Stimulated activated CD8-positive, alpha-beta memory T cell treated with anti-CD3 and anti-CD28 coated beads, Interleukin-15, amount 100 ng/mL, for 4 hours (primary cell): Measurements from ENCODE around the gene DHH.

Experiments
- DNase-seq, 2 donors: peaks; one replicate each; pipeline ENCODE4 v3.0.0-alpha.2; 2020; ENCODE audit warnings: low read depth in 2 of 2

Gene DHH

DNA sequence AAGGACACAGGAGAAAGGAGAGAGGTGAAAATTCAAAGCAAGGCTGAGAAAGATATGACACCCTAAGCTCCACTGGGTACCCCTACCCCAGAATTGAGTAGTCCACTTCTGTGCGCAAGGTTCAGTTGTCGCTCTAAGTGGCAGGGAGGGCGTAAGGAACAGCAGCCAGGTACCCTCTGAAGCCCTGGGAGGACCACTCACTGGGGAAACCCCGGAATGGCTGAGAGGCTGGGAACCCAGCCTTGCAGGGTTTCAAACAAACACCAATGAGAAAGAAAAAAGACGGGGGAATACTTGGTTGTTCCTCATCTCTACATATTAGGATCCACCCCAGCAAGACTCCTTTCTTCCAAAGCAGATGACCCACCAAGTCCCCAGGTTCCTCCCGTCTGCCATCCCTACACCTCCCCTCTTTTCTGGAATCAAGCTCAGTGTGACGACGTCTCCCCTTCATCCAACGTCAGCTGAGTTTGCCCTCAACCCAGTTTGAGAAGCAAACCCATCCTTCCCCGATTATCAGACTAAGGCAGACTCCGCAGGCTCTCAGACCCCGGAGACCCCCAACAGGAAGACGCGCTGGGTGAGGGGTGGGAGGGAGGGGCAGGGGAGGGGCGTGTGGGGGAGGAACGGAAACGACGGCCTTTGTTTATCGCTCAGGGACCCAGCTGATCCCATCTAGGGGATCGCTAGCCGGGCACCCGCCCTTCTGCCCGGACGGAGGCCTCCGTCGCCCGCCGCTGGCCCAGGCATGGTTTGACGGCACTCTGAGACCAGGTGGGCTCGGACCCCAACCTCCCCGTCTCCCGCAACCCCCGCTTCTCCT, 15.3 kb upstream of the DHH start:
- no peak for DNase-seq

DNA sequence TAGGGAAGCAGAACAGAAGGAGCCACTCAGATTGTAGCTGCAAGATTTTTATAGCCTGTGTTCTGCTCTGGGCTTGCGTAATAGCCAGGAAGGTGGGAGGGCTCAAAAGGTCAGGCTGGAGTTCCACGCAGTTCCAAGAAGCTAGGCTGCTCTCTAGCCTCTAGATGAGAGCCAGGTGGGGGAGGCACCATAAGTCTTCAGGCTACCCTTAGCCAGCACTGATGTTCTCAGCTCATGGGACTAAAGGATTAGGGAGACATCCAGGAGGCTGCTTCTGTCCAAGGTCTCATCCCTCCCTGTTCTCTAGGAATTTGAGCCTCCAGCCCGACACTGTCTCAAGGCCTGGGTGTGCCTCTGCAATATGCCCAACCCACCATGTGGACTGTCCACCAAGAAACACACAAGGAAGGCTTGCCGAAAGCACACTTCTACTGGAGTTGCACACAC, 14.4 kb upstream of the DHH start:
- DNase-seq = no peak

DNA sequence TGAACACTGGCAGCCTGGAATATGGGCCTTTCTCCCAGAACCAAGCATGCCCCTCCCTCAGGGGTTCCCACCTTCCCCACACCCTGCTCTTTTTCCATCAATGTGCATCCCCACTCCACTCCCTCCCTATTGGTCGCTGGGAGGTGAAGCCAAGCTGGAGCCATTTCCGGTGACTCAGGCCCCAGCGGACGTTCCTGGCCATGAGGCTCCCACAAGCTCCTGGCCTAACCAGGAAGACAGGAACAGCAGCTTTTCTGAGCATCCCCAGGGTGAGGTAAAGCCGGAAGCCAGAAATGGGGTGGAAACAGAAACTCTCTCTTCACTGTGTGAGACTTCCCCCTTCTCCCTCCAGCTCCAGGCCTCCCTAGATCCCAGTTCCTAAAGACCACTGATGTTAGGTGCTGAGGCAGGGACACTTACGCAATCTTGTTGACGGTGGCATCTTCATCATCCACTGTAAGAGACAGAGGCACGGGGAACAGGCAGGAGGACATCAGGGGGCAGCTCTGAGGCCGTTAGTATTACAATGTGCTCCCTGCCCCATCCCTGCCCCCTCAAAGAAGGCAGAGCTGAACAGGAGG, 11.0 kb upstream of the DHH start:
- no peak for DNase-seq

DNA sequence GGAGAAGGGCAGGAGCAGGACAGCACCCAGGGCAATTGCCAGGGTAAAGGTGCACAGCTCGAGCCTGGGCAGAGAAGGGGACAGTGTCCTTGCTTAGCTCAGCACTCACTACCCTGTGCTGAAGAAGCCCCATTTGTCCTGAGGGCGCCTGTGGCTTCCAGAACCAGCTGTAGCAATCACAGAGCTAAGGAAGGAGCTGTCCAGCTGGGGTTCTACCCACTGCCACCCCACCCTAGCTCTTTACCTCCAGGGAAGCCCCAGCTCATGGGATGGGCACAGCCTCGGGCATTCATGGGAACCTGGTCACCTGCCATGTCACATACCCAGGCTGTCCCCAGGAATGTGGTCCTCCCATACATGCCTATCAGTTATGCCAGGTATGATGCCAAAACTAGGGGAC, 10.2 kb upstream of the DHH start:
- no peak for DNase-seq

DNA sequence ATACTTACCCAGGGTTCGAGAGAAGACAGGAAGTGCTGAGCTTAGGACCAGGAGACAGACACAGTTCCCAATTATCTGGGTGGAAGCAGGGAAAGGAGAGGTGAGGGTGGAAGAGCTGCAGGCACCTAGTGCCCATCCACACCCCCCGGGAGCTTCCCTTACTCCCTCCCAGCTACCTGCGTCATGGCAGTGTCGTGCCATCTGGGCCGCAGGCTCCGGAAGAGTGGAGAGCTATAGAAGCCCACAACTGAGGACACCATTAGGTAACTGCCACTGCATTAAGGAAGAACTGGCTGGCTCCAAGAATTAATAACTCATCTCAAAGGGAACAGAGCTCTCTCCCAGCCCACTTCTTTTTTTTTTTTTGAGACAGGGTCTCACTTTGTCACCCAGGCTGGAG, 5.8 kb upstream of the DHH start:
- DNase-seq = no peak

DNA sequence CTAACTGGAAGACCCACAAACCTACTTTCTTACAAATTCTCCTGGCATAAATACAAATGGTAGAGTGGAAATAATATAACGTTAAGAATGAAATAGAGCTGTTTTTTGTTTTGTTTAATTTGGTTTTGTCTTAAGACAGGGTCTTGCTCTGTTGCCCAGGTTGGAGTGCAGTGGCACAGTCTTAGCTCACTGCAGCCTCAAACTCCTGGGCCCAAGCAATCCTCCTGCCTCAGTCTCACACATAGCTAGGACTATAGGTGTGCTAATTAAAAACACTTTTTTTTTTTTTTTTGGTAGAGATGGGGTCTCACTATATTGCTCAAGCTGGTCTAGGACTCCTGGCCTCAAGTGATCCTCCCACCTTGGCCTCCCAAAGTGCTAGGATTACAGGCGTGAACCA, 4.1 kb upstream of the DHH start:
- DNase-seq = no peak

DNA sequence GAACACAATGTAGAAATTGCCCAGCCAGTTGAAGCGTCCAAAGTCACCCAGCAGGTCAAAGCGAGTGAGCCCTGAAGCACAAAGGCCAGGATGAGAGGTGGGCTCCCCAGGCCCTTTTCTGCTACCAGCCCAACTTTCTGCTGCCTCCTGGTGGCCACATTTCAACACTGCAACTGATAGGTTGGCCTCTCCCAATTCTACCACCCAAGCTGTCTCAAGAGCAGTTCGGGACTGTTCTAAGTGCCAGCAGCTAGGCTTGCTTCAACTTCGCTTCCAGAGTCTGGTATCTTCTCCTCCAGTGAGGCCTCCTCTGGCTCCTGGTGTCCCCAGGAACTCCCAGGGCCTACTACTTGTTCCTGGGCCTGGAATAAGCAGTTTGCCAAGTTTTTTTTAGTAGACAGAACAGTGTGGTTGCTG, 3.4 kb upstream of the DHH start:
- peak in 1 of 2 donors; percentile 27 for DNase-seq

DNA sequence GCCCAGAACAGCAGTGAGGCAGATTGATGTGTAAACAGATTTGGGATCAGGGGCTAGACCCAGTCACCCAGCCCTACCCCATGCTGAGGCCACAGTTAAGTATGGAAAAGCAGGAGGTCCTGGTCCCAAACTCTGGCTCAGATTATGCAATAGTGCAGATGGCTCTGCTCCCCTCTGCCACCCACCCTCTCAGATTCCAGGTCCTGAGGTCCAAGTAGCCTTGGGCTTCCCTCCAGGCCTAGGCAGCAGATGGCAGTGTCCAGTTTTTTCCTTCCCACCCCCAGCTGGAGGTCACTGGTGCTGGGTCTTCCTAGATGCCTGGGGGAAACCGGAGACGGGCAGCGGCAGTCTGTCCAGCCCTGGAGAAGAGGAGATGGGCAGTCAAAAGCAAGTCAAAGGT, 2.8 kb upstream of the DHH start:
- no peak for DNase-seq

DNA sequence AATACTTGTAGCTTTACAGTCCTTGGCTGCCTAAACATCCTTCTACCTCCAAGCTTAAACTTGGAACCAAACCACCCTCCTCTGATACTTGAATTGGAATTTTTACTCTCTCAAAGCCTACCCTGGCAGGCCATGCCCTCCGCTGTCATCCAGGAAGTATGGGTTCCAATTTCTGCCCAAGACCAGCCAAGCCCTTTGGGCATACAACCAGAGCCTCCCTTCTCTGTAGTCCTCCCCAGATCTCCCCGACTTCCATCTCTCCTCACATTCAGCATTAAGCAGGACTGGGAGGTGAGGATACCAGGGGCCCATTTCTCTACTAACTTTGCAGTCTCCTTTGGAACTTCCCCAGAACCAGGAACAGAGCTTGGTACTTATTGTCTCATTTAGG, 369 bp upstream of the DHH start:
- no peak for DNase-seq

DNA sequence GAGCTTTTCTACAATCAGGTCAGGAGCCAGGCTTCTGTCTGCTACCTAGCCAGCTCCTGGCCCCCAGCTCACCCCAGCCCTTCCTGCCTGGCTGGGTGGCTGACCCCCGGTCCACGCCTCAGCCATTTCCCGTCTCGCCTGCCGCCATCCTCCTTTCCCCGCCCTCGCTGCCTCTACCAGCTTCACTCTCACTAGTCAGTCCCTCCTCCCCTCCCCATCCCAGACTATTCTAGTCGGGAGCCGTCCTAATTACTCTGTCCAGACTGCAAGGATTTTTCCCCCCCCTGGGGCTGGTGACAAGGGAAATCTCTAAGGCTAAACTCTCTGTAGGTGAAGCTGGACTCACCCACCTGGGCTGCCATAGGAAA, 825 bp downstream of the DHH start:
- DNase-seq = no peak

DNA sequence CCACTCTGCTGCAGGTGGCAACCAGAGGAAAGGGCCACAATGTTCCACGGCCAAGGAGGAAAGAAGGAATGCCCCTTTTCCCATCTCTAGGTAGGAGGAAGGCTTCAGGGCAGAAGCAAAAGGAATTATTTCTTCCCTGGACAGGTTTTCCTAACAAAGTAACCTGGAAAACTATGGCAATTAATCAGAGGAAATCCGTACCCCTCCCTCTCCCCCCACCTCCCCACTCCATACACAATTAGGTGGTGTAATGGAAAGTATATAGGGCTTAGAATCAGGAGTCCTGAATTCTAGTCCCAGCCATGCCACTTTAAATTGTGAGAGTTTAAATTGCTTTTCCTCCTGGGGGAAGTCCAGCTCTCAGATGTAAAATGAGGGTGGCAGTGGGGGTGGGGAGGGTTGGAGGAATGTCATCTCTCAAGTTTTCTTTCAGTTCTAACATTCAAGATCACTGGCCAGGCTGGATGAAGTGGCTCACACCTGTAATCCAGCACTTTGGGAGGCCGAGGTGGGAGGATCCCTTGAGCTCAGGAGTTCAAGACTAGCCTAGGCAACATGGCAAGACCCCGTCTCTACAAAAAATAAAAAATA, 1.7 kb downstream of the DHH start:
- no peak for DNase-seq

DNA sequence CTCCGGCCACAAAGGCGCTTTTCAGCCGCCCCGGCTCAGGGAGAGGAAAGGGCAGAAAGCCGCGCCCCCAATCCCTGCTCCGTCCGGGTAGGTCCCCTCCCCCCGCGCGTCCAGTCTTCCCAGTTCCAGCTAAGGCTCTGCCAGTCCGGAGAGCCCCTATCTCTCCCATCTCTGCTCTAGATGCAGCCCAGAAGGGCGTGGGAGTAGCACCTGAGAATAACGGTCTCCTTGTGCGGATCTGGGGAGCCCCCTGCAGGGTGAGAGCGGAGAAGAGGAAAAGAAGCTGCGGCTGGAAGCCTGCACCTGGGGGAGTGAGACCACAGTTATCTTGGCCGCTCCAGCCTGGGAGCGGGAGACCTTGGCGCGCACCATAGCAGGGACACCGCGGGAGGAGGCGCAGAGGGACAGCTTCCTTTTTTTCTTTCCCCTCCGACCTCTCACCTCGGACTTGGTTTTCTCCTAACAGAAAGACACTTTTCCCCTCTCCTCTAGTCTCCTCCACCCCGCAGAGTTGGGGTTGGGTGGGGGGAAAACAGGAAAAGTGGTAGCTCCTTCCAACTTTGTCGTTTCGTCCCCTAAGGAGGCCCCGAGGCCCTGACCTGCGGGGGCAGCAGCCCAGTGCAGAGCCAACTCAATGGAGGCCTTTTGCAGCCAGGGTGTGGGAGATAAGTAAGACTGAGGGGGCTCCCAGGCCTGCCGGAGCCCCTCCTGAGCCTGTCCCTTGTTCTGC, 2.4 kb downstream of the DHH start:
- peak; percentile 25 to 43 for DNase-seq

DNA sequence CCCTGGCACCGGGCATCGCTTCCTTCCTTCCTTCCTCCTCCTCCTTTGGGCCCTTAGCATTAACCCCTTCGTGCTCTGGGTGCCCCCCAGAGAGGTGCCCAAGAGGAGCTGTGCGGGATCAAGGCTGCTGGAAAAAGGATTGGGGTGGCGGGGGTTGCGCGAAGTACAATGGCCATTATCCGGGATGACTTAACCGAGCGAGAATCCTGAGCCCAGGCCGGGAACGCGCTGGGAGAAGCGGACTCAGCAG, 2.8 kb downstream of the DHH start:
- no peak for DNase-seq

DNA sequence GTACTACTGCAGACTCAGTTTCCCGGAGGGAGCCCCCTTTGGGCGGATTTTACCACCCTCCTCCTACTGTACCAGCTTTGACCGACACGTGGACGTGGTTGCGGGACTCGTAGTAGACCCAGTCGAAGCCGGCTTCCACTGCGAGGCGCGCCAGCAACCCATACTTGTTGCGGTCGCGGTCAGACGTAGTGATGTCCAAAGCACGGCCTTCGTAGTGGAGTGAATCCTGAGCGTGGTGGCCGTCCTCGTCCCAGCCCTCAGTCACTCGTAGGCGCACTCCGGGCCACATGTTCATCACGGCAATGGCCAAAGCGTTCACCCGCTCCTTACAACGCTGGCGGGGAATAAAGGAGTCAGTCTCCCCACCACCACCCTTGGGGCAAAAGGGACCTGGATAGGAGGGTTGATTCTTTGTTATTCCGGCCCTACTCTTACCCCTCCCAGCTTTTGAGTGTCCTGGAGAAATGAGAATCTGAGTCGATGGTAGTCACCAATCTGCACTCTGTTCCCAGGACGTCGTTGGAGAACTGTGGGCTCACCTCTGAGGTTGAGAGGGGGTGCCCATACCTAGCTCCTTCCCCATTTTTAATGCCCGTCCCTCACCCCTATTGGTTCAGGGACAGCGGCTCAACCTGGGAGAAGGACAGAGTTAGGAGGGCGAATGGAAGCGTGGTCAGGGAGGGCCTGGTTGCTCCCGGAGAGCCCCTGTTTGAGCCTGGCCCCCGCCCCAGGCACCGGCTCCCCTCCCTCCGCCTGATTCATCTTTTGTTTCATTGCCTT, 3.4 kb downstream of the DHH start:
- DNase-seq = no peak

DNA sequence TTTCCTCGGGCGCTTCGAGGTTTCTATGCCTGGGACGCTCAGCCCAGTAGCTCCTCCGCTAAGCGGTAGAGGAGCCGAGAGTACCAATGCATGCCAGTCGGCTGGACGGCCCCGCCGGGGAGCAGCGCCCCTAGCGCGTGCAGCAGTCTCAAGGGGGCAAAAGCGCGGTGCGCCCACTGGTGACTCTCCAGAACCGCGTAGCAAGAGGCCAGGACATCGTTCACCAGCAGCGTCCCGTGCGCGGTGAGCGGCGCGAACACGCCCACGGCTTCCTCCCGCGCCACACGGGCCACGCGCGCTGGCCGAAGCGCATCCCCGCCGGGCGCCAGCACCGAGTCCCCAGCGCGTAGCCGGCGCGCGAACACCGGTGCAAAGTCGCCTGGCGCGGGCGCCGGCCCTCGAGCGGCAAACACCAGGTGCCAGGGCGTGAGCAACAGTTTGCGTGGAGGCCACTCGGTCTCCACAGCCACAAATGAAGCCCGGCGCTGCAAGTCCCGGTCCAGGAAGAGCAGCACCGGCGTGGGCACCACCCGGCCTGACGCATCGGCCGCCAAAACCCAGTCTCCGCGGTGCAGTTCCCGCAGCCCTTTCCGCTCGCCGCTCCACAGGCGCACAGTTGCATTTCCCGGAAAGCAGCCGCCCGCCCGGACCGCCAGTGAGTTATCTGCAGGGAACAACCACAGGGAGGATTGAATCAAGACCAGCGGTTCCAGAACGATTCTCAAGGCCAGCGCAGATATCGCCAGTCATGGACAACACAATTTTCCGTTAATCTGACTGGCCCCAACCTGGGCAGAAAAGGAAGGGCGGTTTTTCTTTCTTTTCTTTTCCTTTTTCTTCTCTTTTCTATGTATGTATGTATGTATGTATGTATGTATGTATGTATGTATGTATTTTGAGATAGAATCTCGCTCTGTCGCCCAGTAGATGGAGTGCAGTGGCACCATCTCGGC, 4.5 kb downstream of the DHH start:
- peak in 1 of 2 donors; percentile 17 for DNase-seq

DNA sequence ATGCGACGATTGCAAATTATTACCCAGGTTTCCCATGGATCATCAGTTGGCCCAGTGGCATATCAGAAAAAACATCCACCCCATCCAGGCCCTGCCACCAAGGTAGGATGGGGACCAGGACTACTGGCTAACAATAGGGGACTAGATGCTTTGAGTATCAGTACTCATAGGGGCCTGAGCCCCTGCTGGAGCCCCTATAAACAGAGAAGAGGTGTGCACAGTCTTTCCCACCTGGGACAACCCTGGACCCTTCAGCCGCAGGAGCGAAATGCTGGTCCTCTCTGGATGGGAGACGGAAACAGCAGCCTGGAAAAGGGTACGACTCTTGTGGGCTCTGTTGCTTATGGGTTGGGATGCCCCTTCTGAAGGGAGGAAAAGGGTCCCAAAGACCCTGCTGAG, 5.7 kb downstream of the DHH start:
- DNase-seq = no peak

DNA sequence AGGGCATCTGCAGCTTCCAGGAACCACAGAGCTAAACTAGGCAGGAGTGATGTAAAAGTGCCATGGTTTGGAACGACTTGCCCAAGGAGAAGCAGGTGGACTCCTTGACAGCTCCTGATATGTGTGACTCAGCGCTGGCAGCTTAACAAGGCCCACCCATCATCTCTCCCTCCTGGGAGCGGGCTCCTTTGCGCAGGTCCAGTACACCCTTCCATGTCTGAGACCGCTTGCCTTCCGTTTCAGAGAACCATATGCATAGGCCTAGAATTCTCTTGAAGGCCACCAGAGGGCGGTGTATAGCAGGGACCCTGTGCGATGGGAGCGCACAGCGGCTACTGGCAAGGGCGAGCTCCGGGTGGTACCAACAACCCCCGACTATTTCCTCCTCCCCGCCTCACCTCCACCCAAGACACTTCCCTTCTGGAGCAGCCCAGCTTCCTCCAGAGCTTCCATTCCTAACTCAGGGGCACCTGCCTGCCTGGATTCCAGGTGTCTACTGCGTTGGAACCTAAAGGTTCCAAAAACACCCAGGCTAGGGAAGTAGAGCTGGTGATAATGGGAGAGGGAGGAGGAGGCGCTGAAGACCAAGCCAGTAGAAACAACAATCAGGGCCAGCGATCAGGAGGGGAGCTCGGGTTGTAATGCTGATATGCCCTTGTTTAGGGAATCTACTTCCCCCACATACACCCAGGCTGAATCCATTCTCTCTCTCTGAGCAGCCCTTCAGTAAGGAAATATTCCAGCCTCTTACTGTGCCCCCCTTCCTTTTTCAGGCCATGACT, 6.3 kb downstream of the DHH start:
- DNase-seq = peak; percentile 33 to 59

DNA sequence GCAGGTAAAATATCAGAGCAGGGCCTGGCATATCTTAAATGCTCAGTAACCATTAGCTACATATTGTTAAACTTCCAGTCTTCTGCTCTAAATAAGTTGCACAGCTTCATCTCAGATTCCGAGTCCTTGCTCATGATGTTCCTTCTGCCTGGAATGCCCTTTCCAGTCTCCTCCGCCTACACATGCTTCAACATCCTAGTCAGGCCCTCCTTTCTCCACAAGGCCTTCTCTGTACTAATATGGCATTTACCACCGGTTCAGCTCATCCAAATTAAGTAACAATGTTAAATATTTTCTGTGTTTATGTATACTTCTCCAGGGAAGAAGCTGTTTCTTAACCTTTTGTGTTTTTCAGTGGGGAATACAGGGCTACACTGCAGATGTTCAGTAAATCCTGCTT, 8.5 kb downstream of the DHH start:
- DNase-seq = no peak

DNA sequence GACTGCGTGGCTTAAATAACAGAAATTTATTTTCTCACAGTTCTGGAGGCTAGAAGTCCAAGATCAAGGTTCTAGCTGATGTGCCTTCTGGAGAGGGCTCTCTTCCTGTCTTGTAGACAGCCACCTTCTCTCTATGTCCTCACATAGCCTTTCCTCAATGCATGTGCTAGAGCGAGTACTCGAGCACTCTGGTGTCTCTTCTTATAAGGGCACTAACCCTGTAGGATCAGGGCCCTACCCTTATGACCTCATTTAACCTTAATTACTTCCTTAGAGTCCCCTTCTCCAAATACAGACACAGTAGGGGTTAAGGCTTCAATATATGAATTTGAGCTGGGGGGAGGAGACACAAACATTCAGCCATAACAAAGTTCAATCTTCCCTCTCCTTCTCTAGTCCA, 10.2 kb downstream of the DHH start:
- DNase-seq = no peak

DNA sequence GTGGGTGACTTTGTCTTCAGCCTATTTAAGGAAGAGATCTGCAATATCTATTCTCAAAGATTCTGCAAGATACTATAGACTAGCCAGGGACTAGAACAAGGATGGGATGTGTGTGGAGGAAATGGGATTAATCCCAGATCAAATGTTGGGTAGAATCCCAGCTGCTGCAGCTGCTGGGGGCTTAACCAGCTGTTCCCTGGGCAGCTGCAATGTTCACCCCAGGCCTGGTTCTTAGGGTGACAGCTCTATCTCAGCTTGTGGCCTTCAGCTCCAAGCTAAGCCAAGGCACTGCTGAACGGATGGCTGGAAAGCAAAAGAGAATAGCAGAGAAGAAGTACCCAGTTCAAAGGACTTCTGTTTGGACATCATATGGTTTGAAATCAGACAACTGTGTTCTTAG, 14.8 kb downstream of the DHH start:
- no peak for DNase-seq
